DOHH2 (cell line): Measurements from ENCODE around the gene NDUFAF3.
A peak's percentile ranks its signal among the peaks of the same experiment; 100 is the strongest.

Source experiments
- H3F3A ChIP-seq: fragments of 200-600 bp; sonication (generic), shearing (Covaris generic); 2 replicates; pipeline ENCODE4 v1.6.0; 2016; ENCODE audit warnings: antibody characterized with exemption, mild to moderate bottlenecking; ENCODE audit not compliant: control insufficient read depth, insufficient read depth
- H3K27ac ChIP-seq: fragments of 200-600 bp; sonication (generic); 2 replicates; pipeline ENCODE4 v1.5.1; 2014; ENCODE audit warnings: low read depth, mild to moderate bottlenecking, low read length, moderate library complexity
- H3K27me3 ChIP-seq: fragments of 200-600 bp; sonication (generic); 2 replicates; pipeline ENCODE4 v1.6.1; 2014; ENCODE audit warnings: mild to moderate bottlenecking, low read length, mixed read lengths; ENCODE audit not compliant: control insufficient read depth
- H3K36me3 ChIP-seq: fragments of 200-600 bp; sonication (generic); 2 replicates; pipeline ENCODE4 v1.6.1; 2014; ENCODE audit warnings: mild to moderate bottlenecking, low read length, moderate library complexity, mixed read lengths; ENCODE audit not compliant: control insufficient read depth
- H3K4me1 ChIP-seq: fragments of 200-600 bp; sonication (generic); 2 replicates; pipeline ENCODE4 v1.6.1; 2014; ENCODE audit warnings: mild to moderate bottlenecking, low read length, mixed read lengths; ENCODE audit not compliant: control insufficient read depth
- H3K4me2 ChIP-seq: fragments of 200-600 bp; sonication (generic); 2 replicates; pipeline ENCODE4 v1.6.0; 2014; ENCODE audit warnings: mild to moderate bottlenecking, low read length, moderate library complexity
- H3K4me3 ChIP-seq: fragments of 200-600 bp; sonication (generic); 2 replicates; pipeline ENCODE4 v1.5.1; 2014; ENCODE audit warnings: mild to moderate bottlenecking, low read length, mixed read lengths
- H3K79me2 ChIP-seq: fragments of 200-600 bp; sonication (generic); 2 replicates; pipeline ENCODE4 v1.6.1; 2014; ENCODE audit warnings: mild to moderate bottlenecking, low read length, mixed read lengths; ENCODE audit not compliant: control insufficient read depth
- H3K9me2 ChIP-seq: fragments of 200-600 bp; sonication (generic); replicated peaks from 2 replicates; pipeline ENCODE4 v1.6.1; 2014; ENCODE audit warnings: mild to moderate bottlenecking, low read length, mixed read lengths; ENCODE audit not compliant: control insufficient read depth
- H3K9me3 ChIP-seq: fragments of 200-600 bp; sonication (generic); 2 replicates; pipeline ENCODE4 v1.6.1; 2014; ENCODE audit warnings: antibody characterized with exemption, low read length, mixed read lengths; ENCODE audit not compliant: control insufficient read depth, insufficient read depth
- H4K20me1 ChIP-seq: fragments of 200-600 bp; sonication (generic); 2 replicates; pipeline ENCODE4 v1.6.0; 2014; ENCODE audit warnings: low read depth, mild to moderate bottlenecking, antibody characterized with exemption, low read length, moderate library complexity; ENCODE audit not compliant: control insufficient read depth, insufficient read depth
- CTCF ChIP-seq: fragments of 200-600 bp; sonication (generic); IDR thresholded peaks from one replicate; pipeline ENCODE4 v1.5.1; 2014; ENCODE audit warnings: antibody characterized with exemption, mild to moderate bottlenecking, low read depth, low read length; ENCODE audit not compliant: poor library complexity, severe bottlenecking
- EZH2phosphoT487 ChIP-seq: fragments of 200-600 bp; sonication (generic); IDR thresholded peaks from 2 replicates; pipeline ENCODE4 v1.6.1; 2017; ENCODE audit warnings: borderline replicate concordance, mild to moderate bottlenecking, antibody characterized with exemption, low read length, moderate library complexity, mixed read lengths

NDUFAF3 gene

GRCh38 chr3:49025793-49026520 is 4.0 kb downstream of the NDUFAF3 start:
- H3K9me2 ChIP-seq: no peaks in the 10 kb centered on the region
- no peaks in the 10 kb centered on the region for H3K9me3 ChIP-seq
- H4K20me1 ChIP-seq: peaks cover 4% of the 10 kb centered on the region; the same call in 1 of the 2 replicates
- H3K4me1 ChIP-seq: peaks cover 61% of the 10 kb centered on the region
- peaks cover 77% of the 10 kb centered on the region for H3K79me2 ChIP-seq
- peak overlapping the region; percentile 94 for H3K4me2 ChIP-seq
- TF ChIP-seq CTCF: no peak
- no peak for TF ChIP-seq EZH2phosphoT487
- peaks cover 90% of the 10 kb centered on the region for H3K36me3 ChIP-seq
- no peaks in the 10 kb centered on the region for H3K27me3 ChIP-seq
- H3K27ac ChIP-seq: peak overlapping the region; percentile 15; the same call in 1 of the 2 replicates
- peaks cover 38% of the 10 kb centered on the region for H3F3A ChIP-seq
- H3K4me3 ChIP-seq: peak overlapping the region; percentile 12

GRCh38 chr3:49026536-49026935 is 4.6 kb downstream of the NDUFAF3 start:
- peak overlapping the region; percentile 7 for H3K4me3 ChIP-seq
- H3K9me2 ChIP-seq: no peaks in the 10 kb centered on the region
- H3F3A ChIP-seq: peaks cover 43% of the 10 kb centered on the region
- no peak for TF ChIP-seq EZH2phosphoT487
- TF ChIP-seq CTCF: no peak
- peaks cover 4% of the 10 kb centered on the region; the same call in 1 of the 2 replicates for H4K20me1 ChIP-seq
- H3K4me2 ChIP-seq: peak overlapping the region; percentile 94
- H3K9me3 ChIP-seq: no peaks in the 10 kb centered on the region
- H3K4me1 ChIP-seq: peaks cover 61% of the 10 kb centered on the region
- no peaks in the 10 kb centered on the region for H3K27me3 ChIP-seq
- H3K79me2 ChIP-seq: peaks cover 73% of the 10 kb centered on the region
- no peak overlapping the region for H3K27ac ChIP-seq
- peaks cover 92% of the 10 kb centered on the region for H3K36me3 ChIP-seq

- Histone ChIP-seq H3K4me3 (peak overlapping the region; percentile 91), H3K79me2 (peaks cover 66% of the 10 kb centered on the region)
These were observed 5.7 kb downstream of the NDUFAF3 start for GRCh38 chr3:49027634-49028033.

More at GRCh38 chr3:49027634-49028033, 5.7 kb downstream of the NDUFAF3 start:
- Histone ChIP-seq H4K20me1 (peaks cover 4% of the 10 kb centered on the region; the same call in 1 of the 2 replicates), H3K27me3 (no peaks in the 10 kb centered on the region), H3K27ac (0 out of 2 replicates have a peak overlapping the region, but pooled peaks have one; percentile 2), H3K36me3 (peaks cover 96% of the 10 kb centered on the region), H3K4me2 (peak overlapping the region; percentile 94), H3K9me3 (no peaks in the 10 kb centered on the region), H3F3A (peaks cover 47% of the 10 kb centered on the region), H3K9me2 (no peaks in the 10 kb centered on the region), H3K4me1 (peaks cover 61% of the 10 kb centered on the region)
- TF ChIP-seq EZH2phosphoT487 (no peak), CTCF (no peak)
